Small intestine (tissue), 7 donors: ENCODE measurements around the gene GPX5. TPM values are rescaled to one million over a fixed set of nuclear protein-coding genes. Genes with fewer than 3 reads are reported as not detected.

Source experiments
- DNase-seq, 2 donors: peaks; one replicate each; pipeline versions ENCODE4 v3.0.0 to v3.0.0-alpha.2; 2013
- FAIRE-seq: peaks from 2 replicates; lab custom pipeline; 2012; peaks lifted over from hg19 to GRCh38; lab: Jason Lieb, UNC
- H3K27ac ChIP-seq, 3 donors: one replicate each; pipeline ENCODE4 v1.5.1; 2013; ENCODE audit warnings: low read length in 2 of 3, mild to moderate bottlenecking in 2 of 3, control low read depth in 1 of 3, inconsistent platforms in 1 of 3, low read depth in 1 of 3, moderate library complexity in 1 of 3
- H3K27me3 ChIP-seq, 3 donors: one replicate each; pipeline ENCODE4 v1.6.1; 2013; ENCODE audit warnings: low read length in 3 of 3, inconsistent platforms in 1 of 3; ENCODE audit not compliant: control insufficient read depth in 3 of 3, insufficient read depth in 3 of 3
- H3K36me3 ChIP-seq, 3 donors: one replicate each; pipeline ENCODE4 v1.6.1; 2013; ENCODE audit warnings: low read length in 3 of 3, inconsistent platforms in 1 of 3, low read depth in 1 of 3, mild to moderate bottlenecking in 1 of 3, moderate library complexity in 1 of 3; ENCODE audit not compliant: control insufficient read depth in 3 of 3, insufficient read depth in 2 of 3
- H3K4me1 ChIP-seq, 3 donors: one replicate each; pipeline ENCODE4 v1.6.1; 2013; ENCODE audit warnings: low read length in 2 of 3, inconsistent platforms in 1 of 3, low read depth in 1 of 3, mild to moderate bottlenecking in 1 of 3, moderate library complexity in 1 of 3; ENCODE audit not compliant: control insufficient read depth in 3 of 3, insufficient read depth in 2 of 3
- H3K4me3 ChIP-seq, 3 donors: one replicate each; pipeline ENCODE4 v1.5.1; 2013; ENCODE audit warnings: low read length in 3 of 3, control low read depth in 1 of 3, inconsistent platforms in 1 of 3, low read depth in 1 of 3, mild to moderate bottlenecking in 1 of 3, moderate library complexity in 1 of 3
- H3K9me3 ChIP-seq, 2 donors: one replicate each; pipeline ENCODE4 v1.6.1; 2013; ENCODE audit warnings: low read depth in 1 of 2, low read length in 1 of 2; ENCODE audit not compliant: control insufficient read depth in 2 of 2, insufficient read depth in 1 of 2
- WGBS, 3 donors: extraction: QIAGEN DNeasy Blood & Tissue Kit; methylation state at CpG; one replicate each; pipeline ENCODE4 v1.1.7; 2013; 5-methylcytosine and 5-hydroxymethylcytosine counted together
- polyA plus RNA-seq, 4 donors: library from polyadenylated mRNA; stranded (reverse) in 3 of 4; unstranded in 1 of 4; fragments of 200-250 nt in 3 of 4; fragments of 120-200 nt in 1 of 4; gene quantifications; one replicate each; pipeline versions ENCODE4 v1.2.1 to v1.2.3, GENCODE V29; 2013
- donor health status: healthy with polysubstance abuse.
- donor health status: control.
- donor health status: control.
- donor health status: Bipolar disorder and iron deficiency.
- donor health status: healthy.

GPX5 gene
- polyA plus RNA-seq, 4 donors: not detected

- H3K4me1 ChIP-seq: no peaks in the 10 kb centered on the region
- DNase-seq (no peak), FAIRE-seq (no peak)
- no peak overlapping the region for H3K4me3 ChIP-seq
- no peaks in the 10 kb centered on the region for H3K9me3 ChIP-seq
- no peaks in the 10 kb centered on the region for H3K36me3 ChIP-seq
- WGBS, 3 donors: 36 to 51% (median 36%) methylated on average over 2 of the region's 2 CpGs
- H3K27ac ChIP-seq: no peak overlapping the region
- H3K27me3 ChIP-seq: peaks cover 0 to 11% (median 7%) of the 10 kb centered on the region in 3 donors
These were observed 29.5 kb downstream of the GPX5 start for GRCh38 chr6:28555136-28555535.

DNA sequence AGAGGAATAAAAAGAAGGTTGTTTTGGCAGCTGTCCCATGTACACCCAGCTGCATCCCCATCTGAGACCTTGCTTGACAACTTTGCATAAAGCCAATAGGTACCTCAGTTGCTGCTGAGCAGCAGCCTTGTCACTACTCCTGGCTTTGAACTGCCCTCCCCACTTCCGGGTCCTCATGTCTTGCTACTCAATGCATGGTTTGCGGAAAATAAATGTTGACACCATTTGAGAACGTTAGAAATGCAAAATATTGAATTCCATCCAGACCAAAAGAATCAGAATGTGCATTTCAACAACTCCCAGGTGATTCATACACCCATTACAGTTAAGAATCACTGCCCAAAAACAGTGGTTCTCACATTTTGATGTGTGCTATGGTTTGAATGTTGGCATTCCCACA is 32.9 kb downstream of the GPX5 start:
- Histone ChIP-seq H3K27ac (no peak overlapping the region), H3K27me3 (peaks cover 0 to 11% (median 4%) of the 10 kb centered on the region in 3 donors), H3K9me3 (no peaks in the 10 kb centered on the region), H3K4me3 (no peak overlapping the region), H3K36me3 (no peaks in the 10 kb centered on the region), H3K4me1 (no peaks in the 10 kb centered on the region)
- DNase-seq (no peak), FAIRE-seq (no peak)
- 63 to 69% (median 66%) methylated on average over 3 of the region's 3 CpGs for WGBS, 3 donors

DNA sequence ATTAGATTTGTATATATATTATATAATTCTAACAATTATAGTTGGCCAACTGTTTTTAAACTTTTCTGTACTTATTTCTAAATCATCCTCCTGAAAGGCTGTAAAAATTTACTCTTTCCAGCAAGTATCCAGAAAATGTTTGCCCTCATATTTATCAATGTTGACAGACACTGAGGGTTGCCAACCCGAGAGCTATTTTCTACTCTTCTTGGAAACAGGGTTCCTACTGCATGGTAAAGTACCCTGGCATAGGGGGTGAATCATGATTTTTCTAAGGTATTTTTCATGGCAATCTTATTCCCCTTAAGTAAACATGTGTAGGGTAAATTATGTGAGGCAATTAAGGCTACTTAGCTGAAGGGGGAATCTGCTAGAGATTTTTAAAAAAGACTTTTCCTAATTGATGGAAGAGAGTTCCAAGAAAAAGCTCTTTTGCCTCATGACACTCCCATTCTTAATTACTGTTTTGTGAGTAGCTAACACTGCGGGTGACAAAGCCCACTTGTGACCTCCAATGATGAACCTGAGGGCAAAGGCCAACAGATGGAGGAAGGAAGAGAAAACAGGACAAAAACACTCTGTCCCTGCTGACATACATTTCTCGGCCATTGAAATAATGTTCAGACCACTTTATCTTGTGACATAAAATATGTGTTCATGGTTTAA is 37.9 kb downstream of the GPX5 start:
- Histone ChIP-seq H3K36me3 (no peaks in the 10 kb centered on the region), H3K9me3 (peaks cover 0 to 5% of the 10 kb centered on the region in 2 donors), H3K4me1 (no peaks in the 10 kb centered on the region), H3K4me3 (no peak overlapping the region), H3K27ac (no peak overlapping the region), H3K27me3 (peaks cover 0 to 5% (median 4%) of the 10 kb centered on the region in 3 donors)
- DNase-seq (no peak), FAIRE-seq (no peak)
- 24 to 35% (median 32%) methylated on average over 3 of the region's 3 CpGs for WGBS, 3 donors

DNA sequence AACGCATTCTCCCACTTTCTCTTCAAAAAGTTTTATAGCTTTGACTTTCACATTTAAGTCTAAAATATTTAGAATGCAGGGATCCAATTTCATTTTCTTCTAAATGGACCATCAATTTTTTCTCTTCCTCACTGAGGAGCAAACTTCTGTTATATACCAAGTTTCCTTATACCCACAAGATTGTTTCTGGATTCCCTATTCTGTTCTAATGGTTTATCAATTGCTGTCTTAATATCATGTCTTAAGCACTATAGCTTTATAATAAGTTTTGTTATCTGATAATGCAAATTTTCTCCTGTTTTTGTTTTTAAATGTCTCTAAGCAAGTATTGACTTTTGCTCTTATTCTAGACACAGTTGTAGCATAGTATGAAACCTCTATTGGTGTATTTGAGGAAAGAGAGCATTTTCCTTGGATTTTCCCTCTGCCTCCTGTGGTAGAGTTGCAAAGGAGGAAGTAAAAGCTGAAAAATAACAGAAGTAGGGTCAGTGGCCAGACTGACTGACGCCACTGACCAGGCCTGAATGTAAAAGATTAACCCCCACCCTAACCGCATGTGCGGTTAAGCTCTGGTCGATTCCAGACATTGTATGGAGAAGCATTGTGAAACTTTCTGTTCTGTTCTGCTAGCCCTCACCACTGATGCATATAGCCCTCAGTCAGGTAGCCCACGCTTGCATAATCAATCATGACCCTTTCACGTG is 40.3 kb downstream of the GPX5 start:
- peaks cover 0 to 5% of the 10 kb centered on the region in 2 donors for H3K9me3 ChIP-seq
- no peak overlapping the region for H3K27ac ChIP-seq
- H3K4me3 ChIP-seq: no peak overlapping the region
- WGBS, 3 donors: 55 to 61% (median 59%) methylated on average over 7 of the region's 7 CpGs
- H3K4me1 ChIP-seq: no peaks in the 10 kb centered on the region
- no peaks in the 10 kb centered on the region for H3K36me3 ChIP-seq
- no peak for DNase-seq
- peaks cover 0 to 3% (median 0%) of the 10 kb centered on the region in 3 donors for H3K27me3 ChIP-seq
- no peak for FAIRE-seq

GRCh38 chr6:28566527-28567252 is 41.0 kb downstream of the GPX5 start:
- 87 to 90% (median 87%) methylated on average over 12 of the region's 12 CpGs for WGBS, 3 donors
- DNase-seq: no peak
- H3K4me3 ChIP-seq: no peak overlapping the region
- H3K27ac ChIP-seq: no peak overlapping the region
- no peak for FAIRE-seq
- no peaks in the 10 kb centered on the region for H3K36me3 ChIP-seq
- peaks cover 0 to 3% (median 0%) of the 10 kb centered on the region in 3 donors for H3K27me3 ChIP-seq
- peaks cover 0 to 5% of the 10 kb centered on the region in 2 donors for H3K9me3 ChIP-seq
- H3K4me1 ChIP-seq: no peaks in the 10 kb centered on the region

DNA sequence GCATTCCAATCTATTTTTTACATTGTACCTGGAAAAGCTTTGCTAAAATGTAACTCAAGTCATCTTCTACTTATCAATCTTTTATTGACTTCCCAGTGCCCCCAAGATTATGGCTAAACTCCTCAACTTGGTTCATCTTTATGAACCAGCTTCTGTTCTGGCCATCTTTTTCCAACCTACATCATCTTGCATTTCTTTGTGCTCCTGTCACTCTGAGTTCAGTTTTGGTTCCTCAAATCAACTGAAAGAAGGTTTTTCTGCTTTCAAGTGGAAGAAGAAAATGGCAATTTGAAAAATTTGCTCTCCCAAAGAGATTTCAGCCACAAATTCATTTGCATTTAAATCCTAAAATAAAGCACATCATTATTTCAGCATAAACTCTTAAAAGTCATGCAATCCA is 41.8 kb downstream of the GPX5 start:
- peaks cover 0 to 5% of the 10 kb centered on the region in 2 donors for H3K9me3 ChIP-seq
- no peaks in the 10 kb centered on the region for H3K4me1 ChIP-seq
- DNase-seq (no peak), FAIRE-seq (no peak)
- peaks cover 0 to 3% (median 0%) of the 10 kb centered on the region in 3 donors for H3K27me3 ChIP-seq
- no peak overlapping the region for H3K4me3 ChIP-seq
- no peaks in the 10 kb centered on the region for H3K36me3 ChIP-seq
- no peak overlapping the region for H3K27ac ChIP-seq

DNA sequence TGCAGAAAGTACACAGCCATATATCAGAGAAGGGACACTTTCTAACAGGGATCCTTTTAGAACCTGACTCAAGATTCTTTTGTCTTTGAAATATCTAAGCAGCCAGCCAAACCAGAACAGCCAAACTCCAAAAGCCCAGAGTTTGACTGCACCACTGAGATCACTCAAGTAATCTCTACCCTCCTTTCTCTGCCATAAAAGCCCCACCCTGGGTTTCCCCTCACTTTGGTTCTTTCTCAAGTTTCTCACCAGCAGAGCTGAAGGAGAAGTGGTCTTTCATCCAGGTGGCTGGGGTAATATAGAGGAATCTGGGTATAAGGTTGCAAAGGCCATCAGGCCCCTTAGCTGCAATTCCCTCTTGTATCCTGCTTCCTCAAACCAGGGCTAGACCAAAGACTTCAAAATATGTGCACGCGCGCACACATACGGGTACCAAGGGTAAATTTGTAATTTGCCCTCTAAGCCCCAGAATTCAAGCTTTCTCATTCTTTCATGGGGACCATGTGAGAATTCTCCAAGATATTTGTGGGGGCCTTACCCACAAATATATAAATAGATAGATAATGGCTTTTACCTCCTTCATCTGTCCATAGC is 42.9 kb downstream of the GPX5 start:
- Histone ChIP-seq H3K4me1 (no peaks in the 10 kb centered on the region), H3K27ac (no peak overlapping the region), H3K9me3 (peaks cover 0 to 5% of the 10 kb centered on the region in 2 donors), H3K36me3 (no peaks in the 10 kb centered on the region), H3K4me3 (no peak overlapping the region), H3K27me3 (peaks cover 0 to 3% (median 0%) of the 10 kb centered on the region in 3 donors)
- FAIRE-seq (no peak), DNase-seq (no peak)
- 92 to 96% (median 96%) methylated on average over 4 of the region's 4 CpGs for WGBS, 3 donors

- no peak for FAIRE-seq
These were observed 44.1 kb downstream of the GPX5 start for GRCh38 chr6:28569748-28570147.

More at GRCh38 chr6:28569748-28570147, 44.1 kb downstream of the GPX5 start:
- DNase-seq: no peak
- 35 to 64% (median 42%) methylated on average over 2 of the region's 2 CpGs for WGBS, 3 donors
- Histone ChIP-seq H3K27ac (no peak overlapping the region), H3K4me1 (no peaks in the 10 kb centered on the region), H3K9me3 (peaks cover 2 to 5% of the 10 kb centered on the region in 2 donors), H3K4me3 (no peak overlapping the region), H3K27me3 (peaks cover 0 to 3% (median 0%) of the 10 kb centered on the region in 3 donors), H3K36me3 (no peaks in the 10 kb centered on the region)
